IMR-90 (cell line): Measurements from ENCODE around the gene TMEM132A. TPM values are rescaled to one million over a fixed set of nuclear protein-coding genes. Genes with fewer than 3 reads are reported as not detected.

Experiments
- ATAC-seq: fragments of 200-7000 bp; cut with Tn5 transposase; 2 replicates; pipeline ENCODE4 v1.9.1; 2020; ENCODE audit warnings: low read depth, mild to moderate bottlenecking, moderate library complexity
- BruUV-seq: library from RNA; stranded (reverse); fragments of 400-500 nt; replicated peaks from 2 replicates; lab custom pipeline; 2021; lab: Mats Ljungman, UMichigan
- CTCF ChIA-PET: fragments of 300-600 bp; formaldehyde crosslinking; extraction: SDS; loops from one replicate; lab custom pipeline; 2021; ENCODE audit warnings: antibody characterized with exemption; lab: Yijun Ruan, JAX
- POLR2A ChIA-PET: fragments of 300-600 bp; sonication (Branson Sonifier 250); formaldehyde crosslinking; loops from one replicate; lab custom pipeline; 2022; ENCODE audit warnings: antibody characterized with exemption; ENCODE audit not compliant: unreplicated experiment; lab: Charles Lee
- DNase-seq: peaks from one replicate; pipeline ENCODE4 v3.0.0; 2013
- H2AFZ ChIP-seq: replicated peaks from 2 replicates; pipeline ENCODE3; 2013; ENCODE audit warnings: low read length, mild to moderate bottlenecking; ENCODE audit not compliant: poor library complexity
- H2AK5ac ChIP-seq: 2 replicates; pipeline ENCODE4 v1.6.1; 2013; ENCODE audit warnings: low read depth, low read length, inconsistent platforms
- H2AK9ac ChIP-seq: replicated peaks from 2 replicates; pipeline ENCODE3; 2013; ENCODE audit warnings: mild to moderate bottlenecking, low read depth, low read length, moderate library complexity; ENCODE audit not compliant: poor library complexity
- H2BK120ac ChIP-seq: 2 replicates; pipeline ENCODE4 v1.6.1; 2013; ENCODE audit warnings: low read depth, low read length, inconsistent platforms
- H2BK15ac ChIP-seq: 3 replicates; pipeline ENCODE4 v1.6.1; 2013; ENCODE audit warnings: low read depth, low read length, inconsistent platforms
- H2BK20ac ChIP-seq: 2 replicates; pipeline ENCODE4 v1.6.1; 2013; ENCODE audit warnings: low read depth, mild to moderate bottlenecking, inconsistent platforms, low read length, moderate library complexity
- H2BK5ac ChIP-seq: 2 replicates; pipeline ENCODE4 v1.6.1; 2013; ENCODE audit warnings: mild to moderate bottlenecking, low read depth, low read length, inconsistent platforms; ENCODE audit not compliant: poor library complexity, severe bottlenecking
- H3K14ac ChIP-seq: replicated peaks from 2 replicates; pipeline ENCODE4 v1.6.1; 2013; ENCODE audit warnings: low read depth, low read length, inconsistent platforms
- H3K18ac ChIP-seq: 2 replicates; pipeline ENCODE4 v1.6.1; 2013; ENCODE audit warnings: low read depth, low read length, control low read depth
- H3K23ac ChIP-seq: 2 replicates; pipeline ENCODE4 v1.6.1; 2013; ENCODE audit warnings: low read depth, low read length, inconsistent platforms
- H3K27ac ChIP-seq: 2 replicates; pipeline ENCODE4 v1.5.1; 2013; ENCODE audit warnings: mild to moderate bottlenecking, control low read depth, low read length; ENCODE audit not compliant: insufficient read depth
- H3K27me3 ChIP-seq: 2 replicates; pipeline ENCODE4 v1.6.1; 2013; ENCODE audit warnings: low read length; ENCODE audit not compliant: control insufficient read depth, insufficient read depth
- H3K36me3 ChIP-seq: 2 replicates; pipeline ENCODE4 v1.6.1; 2013; ENCODE audit warnings: low read length, mixed read lengths; ENCODE audit not compliant: control insufficient read depth, insufficient read depth
- H3K4ac ChIP-seq: 2 replicates; pipeline ENCODE4 v1.6.1; 2013; ENCODE audit warnings: low read depth, low read length, inconsistent platforms
- H3K4me1 ChIP-seq: 2 replicates; pipeline ENCODE4 v1.6.1; 2013; ENCODE audit warnings: low read length, mixed read lengths; ENCODE audit not compliant: control insufficient read depth, insufficient read depth
- H3K4me2 ChIP-seq: 2 replicates; pipeline ENCODE4 v1.6.1; 2013; ENCODE audit warnings: low read depth, mild to moderate bottlenecking, control low read depth, low read length, moderate library complexity
- H3K4me3 ChIP-seq: 2 replicates; pipeline ENCODE4 v1.5.1; 2013; ENCODE audit warnings: low read depth, mild to moderate bottlenecking, control low read depth, low read length, moderate library complexity; ENCODE audit not compliant: insufficient read depth
- H3K56ac ChIP-seq: 2 replicates; pipeline ENCODE4 v1.6.1; 2013; ENCODE audit warnings: low read length, inconsistent platforms; ENCODE audit not compliant: insufficient read depth; ENCODE audit errors: extremely low read depth
- H3K79me1 ChIP-seq, 2 experiments: 2 replicates each; pipeline ENCODE4 v1.6.1; 2013; ENCODE audit warnings: low read length in 2 of 2, inconsistent platforms in 1 of 2, low read depth in 1 of 2
- H3K9ac ChIP-seq: 2 replicates; pipeline ENCODE4 v1.6.1; 2013; ENCODE audit warnings: low read depth, low read length, control low read depth
- H3K9me1 ChIP-seq: 2 replicates; pipeline ENCODE4 v1.6.1; 2013; ENCODE audit warnings: low read length, inconsistent platforms; ENCODE audit not compliant: insufficient read depth
- H3K9me3 ChIP-seq: 2 replicates; pipeline ENCODE4 v1.6.1; 2013; ENCODE audit warnings: low read length; ENCODE audit not compliant: control insufficient read depth, insufficient read depth
- H4K20me1 ChIP-seq: 2 replicates; pipeline ENCODE4 v1.6.1; 2013; ENCODE audit warnings: low read length, inconsistent platforms; ENCODE audit not compliant: insufficient read depth
- H4K5ac ChIP-seq: 2 replicates; pipeline ENCODE4 v1.6.1; 2013; ENCODE audit warnings: mild to moderate bottlenecking, low read depth, low read length, control low read depth
- H4K8ac ChIP-seq, 2 experiments: 2 replicates each; pipeline ENCODE4 v1.6.1; 2013; ENCODE audit warnings: low read depth in 2 of 2, low read length in 2 of 2, control low read depth in 1 of 2, inconsistent platforms in 1 of 2
- H4K91ac ChIP-seq: 2 replicates; pipeline ENCODE4 v1.6.1; 2013; ENCODE audit warnings: low read depth, low read length, inconsistent platforms; ENCODE audit not compliant: insufficient read depth
- FOS ChIP-seq: fragments of 150-350 bp; IDR thresholded peaks from 2 replicates; pipeline ENCODE4 v1.6.1; 2016; ENCODE audit warnings: low read depth, low read length
- MXI1 ChIP-seq: IDR thresholded peaks from 2 replicates; pipeline ENCODE4 v1.6.1; 2012; ENCODE audit warnings: low read depth, mild to moderate bottlenecking, low read length, moderate library complexity, borderline replicate concordance
- NFE2L2 ChIP-seq: fragments of 150-350 bp; IDR thresholded peaks from 2 replicates; pipeline ENCODE4 v1.6.1; 2016; ENCODE audit warnings: low read depth, mild to moderate bottlenecking, low read length
- POLR2A ChIP-seq: IDR thresholded peaks from 2 replicates; pipeline ENCODE4 v1.6.1; 2012; ENCODE audit warnings: mild to moderate bottlenecking, low read depth, low read length
- RAD21 ChIP-seq: IDR thresholded peaks from 2 replicates; pipeline ENCODE4 v1.6.1; 2012; ENCODE audit warnings: low read length, improper control_type of control experiment
- RFX5 ChIP-seq: IDR thresholded peaks from 2 replicates; pipeline ENCODE4 v1.8.0; 2012; ENCODE audit warnings: low read depth, mild to moderate bottlenecking, low read length, moderate library complexity
- USF2 ChIP-seq: fragments of 150-350 bp; IDR thresholded peaks from 2 replicates; pipeline ENCODE4 v1.6.1; 2017; ENCODE audit warnings: mild to moderate bottlenecking, antibody characterized with exemption, low read length, low read depth
- WGBS, 2 experiments: methylation state at CpG; one replicate each; pipeline versions ENCODE4 v1.1.5 to v1.1.7; 2013; ENCODE audit warnings: missing lambda C conversion rate in 2 of 2; ENCODE audit not compliant: insufficient read length in 1 of 2; ENCODE audit errors: extremely low coverage in 2 of 2; 5-methylcytosine and 5-hydroxymethylcytosine counted together
- dilution Hi-C: fragments of 300-500 bp; cut with HindIII; formaldehyde crosslinking; loops from one replicate; pipeline ENCODE4 v1.14.3; 2018; ENCODE audit warnings: low sequenced_read_pairs; ENCODE audit not compliant: unreplicated experiment
- in situ Hi-C: fragments of 300-500 bp; cut with MboI; formaldehyde crosslinking; loops from 3 replicates; pipeline ENCODE4 v1.14.3; 2019; ENCODE audit warnings: low sequenced_read_pairs, inconsistent platforms, mixed read lengths
- intact Hi-C: fragments of 100-400 bp; cut with micrococcal nuclease; formaldehyde crosslinking; loops from 2 replicates; pipeline ENCODE4 v1.10.0; 2022
- polyA plus RNA-seq, 3 experiments: library from polyadenylated mRNA; depleted of rRNA; stranded (reverse); fragments of >200 nt; gene quantifications; 2 replicates each; pipeline ENCODE4 v1.2.3, GENCODE V29; 2012; ENCODE audit warnings: low replicate concordance in 1 of 3
- total RNA-seq: library from RNA; depleted of rRNA; stranded (reverse); fragments of >200 nt; gene quantifications from 2 replicates; pipeline ENCODE4 v1.2.3, GENCODE V29; 2012

The TMEM132A gene
- total and polyA plus RNA-seq, 2 of the 4 experiments (the other 2 are of a cell fraction), result 7.7 to 64.2 TPM

GRCh38 chr11:60876168-60876485, 48.1 kb upstream of the TMEM132A start:
- intact Hi-C loops (no loop called here), in situ Hi-C loops (no loop called here), dilution Hi-C loops (no loop called here)
- peaks cover 22% of the 10 kb centered on the region for H3K4me1 ChIP-seq
- no peak overlapping the region for H4K91ac ChIP-seq
- no peak overlapping the region for H3K56ac ChIP-seq
- H3K23ac ChIP-seq, result no peak overlapping the region
- H3K18ac ChIP-seq, result no peak overlapping the region
- no peak overlapping the region for H4K5ac ChIP-seq
- no peak for TF ChIP-seq NFE2L2
- no peak for TF ChIP-seq MXI1
- TF ChIP-seq RFX5, result no peak
- no peak for TF ChIP-seq USF2
- no peak for TF ChIP-seq RAD21
- no peak for TF ChIP-seq FOS
- no peak for TF ChIP-seq POLR2A
- H3K9ac ChIP-seq, result no peak overlapping the region
- no peak overlapping the region for H2BK15ac ChIP-seq
- no peaks in the 10 kb centered on the region for H3K9me3 ChIP-seq
- H3K27me3 ChIP-seq, result no peaks in the 10 kb centered on the region
- no peak overlapping the region for H2BK120ac ChIP-seq
- H3K4me3 ChIP-seq, result no peak overlapping the region
- WGBS, 2 experiments, result 100% methylated on average over 1 of the region's 2 CpGs; no CpG with 5 or more reads in 1 of the 2 experiments
- H2AK5ac ChIP-seq, result no peak overlapping the region
- DNase-seq (no peak), ATAC-seq (no peak)
- no peak overlapping the region for H3K14ac ChIP-seq
- no peak overlapping the region for H3K27ac ChIP-seq
- ChIA-PET CTCF (interaction anchor here (1.2 to 2.0 kb wide), 2 partner anchors 12 to 23 kb away, joined by 4 to 6 read pairs; no protein-coding TSS in a partner anchor), POLR2A (no interaction called here)
- H3K79me1 ChIP-seq, result 0 out of 4 replicates have a peak, but pooled peaks cover 0 to 3% of the 10 kb centered on the region in 2 experiments
- 0 out of 2 replicates have a peak, but pooled peaks cover 1% of the 10 kb centered on the region for H3K36me3 ChIP-seq
- peaks cover 20% of the 10 kb centered on the region for H3K9me1 ChIP-seq
- H4K20me1 ChIP-seq, result no peaks in the 10 kb centered on the region
- no peak overlapping the region for H4K8ac ChIP-seq
- no peak overlapping the region for H2BK20ac ChIP-seq
- no peak overlapping the region for H2AFZ ChIP-seq
- no peak overlapping the region for H2AK9ac ChIP-seq
- no peak overlapping the region for H3K4ac ChIP-seq
- BruUV-seq, result no TSS peak
- no peak overlapping the region for H3K4me2 ChIP-seq
- no peak overlapping the region for H2BK5ac ChIP-seq
